DND-41 (cell line): ENCODE results near the gene HELZ.

Experiments
- ATAC-seq: fragments of 200-7000 bp; cut with Tn5 transposase; 3 replicates; pipeline ENCODE4 v1.9.1; 2021; ENCODE audit warnings: low read depth; ENCODE audit not compliant: insufficient read depth
- DNase-seq: peaks from one replicate; pipeline ENCODE4 v3.0.0-alpha.2; 2020
- H2AFZ ChIP-seq: 2 replicates; pipeline ENCODE4 v1.6.0; 2012; ENCODE audit warnings: low read depth, low read length
- H3K27ac ChIP-seq: 2 replicates; pipeline ENCODE4 v1.5.1; 2012; ENCODE audit warnings: low read length, inconsistent platforms
- H3K27me3 ChIP-seq: fragments of 200-600 bp; sonication (generic); 2 replicates; pipeline ENCODE4 v1.6.0; 2012; ENCODE audit warnings: low read length, mild to moderate bottlenecking, inconsistent platforms; ENCODE audit not compliant: insufficient read depth, poor library complexity
- H3K36me3 ChIP-seq: 2 replicates; pipeline ENCODE4 v1.5.1; 2012; ENCODE audit warnings: low read length, inconsistent platforms; ENCODE audit not compliant: insufficient read depth
- H3K4me1 ChIP-seq: 2 replicates; pipeline ENCODE4 v1.5.1; 2012; ENCODE audit warnings: mild to moderate bottlenecking, low read length; ENCODE audit not compliant: insufficient read depth
- H3K4me2 ChIP-seq: 2 replicates; pipeline ENCODE4 v1.6.0; 2012; ENCODE audit warnings: mild to moderate bottlenecking, moderate library complexity, low read length, inconsistent platforms; ENCODE audit not compliant: insufficient read depth
- H3K4me3 ChIP-seq, 2 experiments: fragments of 200-600 bp in 1 of 2; shearing (Covaris generic) in 1 of 2; 2 replicates each; pipeline ENCODE4 v1.5.1; 2012 to 2016; ENCODE audit warnings: inconsistent platforms in 2 of 2, low read length in 2 of 2, mild to moderate bottlenecking in 2 of 2, low read depth in 1 of 2, moderate library complexity in 1 of 2
- H3K79me2 ChIP-seq: 2 replicates; pipeline ENCODE4 v1.6.0; 2012; ENCODE audit warnings: low read length, inconsistent platforms; ENCODE audit not compliant: insufficient read depth
- H3K9ac ChIP-seq: 2 replicates; pipeline ENCODE4 v1.6.0; 2012; ENCODE audit warnings: low read depth, mild to moderate bottlenecking, inconsistent platforms, low read length, moderate library complexity
- H3K9me3 ChIP-seq: 2 replicates; pipeline ENCODE4 v1.5.1; 2012; ENCODE audit warnings: low read length, moderate library complexity, mild to moderate bottlenecking, inconsistent platforms; ENCODE audit not compliant: insufficient read depth, severe bottlenecking
- H4K20me1 ChIP-seq: 2 replicates; pipeline ENCODE4 v1.6.0; 2012; ENCODE audit warnings: low read length; ENCODE audit not compliant: insufficient read depth
- CTCF ChIP-seq: IDR thresholded peaks from 2 replicates; pipeline ENCODE4 v1.5.1; 2012; ENCODE audit warnings: borderline replicate concordance, low read length, moderate library complexity, mild to moderate bottlenecking; ENCODE audit not compliant: poor library complexity, severe bottlenecking; ENCODE audit errors: extremely low read depth
- EZH2 ChIP-seq: IDR thresholded peaks from 3 replicates; pipeline ENCODE4 v1.6.1; 2012; ENCODE audit warnings: borderline replicate concordance, low read depth, mild to moderate bottlenecking, moderate library complexity, low read length, inconsistent platforms; ENCODE audit not compliant: severe bottlenecking

The HELZ gene

GRCh38 chr17:67055041-67055443 is 190.0 kb downstream of the HELZ start:
- Histone ChIP-seq H3K79me2 (no peaks in the 10 kb centered on the region), H3K27me3 (no peaks in the 10 kb centered on the region), H3K4me3 (no peak overlapping the region), H3K4me1 (no peaks in the 10 kb centered on the region), H3K27ac (no peak overlapping the region), H2AFZ (no peak overlapping the region), H3K9ac (no peak overlapping the region), H3K4me2 (no peak overlapping the region), H4K20me1 (no peaks in the 10 kb centered on the region), H3K36me3 (no peaks in the 10 kb centered on the region), H3K9me3 (no peaks in the 10 kb centered on the region)
- DNase-seq (no peak), ATAC-seq (no peak)
- TF ChIP-seq CTCF (no peak), EZH2 (no peak)

GRCh38 chr17:67054608-67055007 is 190.4 kb downstream of the HELZ start:
- Histone ChIP-seq H3K4me1 (no peaks in the 10 kb centered on the region), H3K27ac (no peak overlapping the region), H3K27me3 (no peaks in the 10 kb centered on the region), H3K9me3 (peaks cover 1% of the 10 kb centered on the region), H3K4me3 (no peak overlapping the region), H2AFZ (no peak overlapping the region), H3K4me2 (no peak overlapping the region), H3K36me3 (no peaks in the 10 kb centered on the region), H3K79me2 (no peaks in the 10 kb centered on the region), H4K20me1 (no peaks in the 10 kb centered on the region), H3K9ac (no peak overlapping the region)
- TF ChIP-seq CTCF (no peak), EZH2 (no peak)
- DNase-seq (no peak), ATAC-seq (no peak)

- H3K9ac ChIP-seq: no peak overlapping the region
- H3K4me1 ChIP-seq: no peaks in the 10 kb centered on the region
- no peaks in the 10 kb centered on the region for H3K36me3 ChIP-seq
- no peaks in the 10 kb centered on the region for H4K20me1 ChIP-seq
- ATAC-seq (no peak), DNase-seq (no peak)
- no peaks in the 10 kb centered on the region for H3K79me2 ChIP-seq
- no peaks in the 10 kb centered on the region for H3K27me3 ChIP-seq
- H2AFZ ChIP-seq: no peak overlapping the region
- no peak overlapping the region for H3K4me3 ChIP-seq
- no peak overlapping the region for H3K27ac ChIP-seq
- no peak for TF ChIP-seq CTCF
- TF ChIP-seq EZH2: no peak
- no peak overlapping the region for H3K4me2 ChIP-seq
- H3K9me3 ChIP-seq: peaks cover 6% of the 10 kb centered on the region
Measured at GRCh38 chr17:67054011-67054591, 190.9 kb downstream of the HELZ start.
